ENCODE results near the gene CHCHD6.

Gene CHCHD6

DNA sequence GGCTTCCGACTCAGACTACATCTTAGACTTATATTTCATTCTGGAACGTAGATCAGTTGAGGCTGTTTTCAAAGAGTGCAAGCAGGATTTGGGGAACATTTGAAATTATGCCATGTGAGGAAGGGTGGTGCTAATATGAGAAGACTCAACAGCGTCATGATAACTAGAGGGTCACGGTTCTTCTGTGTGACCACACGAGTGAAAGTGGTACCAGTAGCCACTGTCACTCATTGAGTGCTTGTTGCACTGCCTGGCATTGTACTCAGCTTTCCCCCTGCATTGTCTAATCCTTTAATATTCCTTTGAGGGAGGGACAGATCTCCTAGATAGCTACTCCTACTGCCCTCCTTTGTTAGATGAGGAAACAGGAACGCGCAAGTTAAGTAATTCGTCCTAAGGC lies 197.6 kb downstream of the CHCHD6 start:
- H3K36me3 Mint-ChIP-seq (ENCODE audit: low read depth) = no peaks in the 10 kb centered on the region
- no peaks in the 10 kb centered on the region for H3K27me3 Mint-ChIP-seq
- intact Hi-C loops (cut with micrococcal nuclease) = no loop called here
- no peaks in the 10 kb centered on the region for H3K4me1 Mint-ChIP-seq (ENCODE audit: low read depth)
- no peak overlapping the region for H3K27ac Mint-ChIP-seq
- H3K4me3 Mint-ChIP-seq = no peak overlapping the region
- no peaks in the 10 kb centered on the region for H3K9me3 Mint-ChIP-seq

DNA sequence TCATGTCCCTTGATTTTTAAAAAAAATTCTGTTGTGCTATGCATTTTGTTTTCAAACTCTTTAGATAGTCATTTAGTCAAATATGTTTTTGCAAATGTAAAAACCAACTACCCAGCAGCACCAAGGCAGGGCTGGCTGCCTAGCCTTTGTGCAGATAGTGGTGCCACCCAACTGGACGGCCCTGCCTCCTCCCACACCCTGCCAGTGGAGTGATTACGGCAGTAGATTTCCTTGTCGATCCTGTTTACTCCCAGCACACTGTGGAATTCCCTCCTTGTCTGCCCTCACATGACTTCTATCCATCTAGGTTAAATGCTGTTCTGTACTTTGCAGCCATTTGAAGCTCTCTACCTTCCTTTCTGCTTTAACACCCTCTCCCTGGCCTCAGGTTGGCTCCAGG lies 199.5 kb downstream of the CHCHD6 start:
- no peak overlapping the region for H3K27ac Mint-ChIP-seq
- no peaks in the 10 kb centered on the region for H3K36me3 Mint-ChIP-seq (ENCODE audit: low read depth)
- H3K27me3 Mint-ChIP-seq = no peaks in the 10 kb centered on the region
- peaks cover 7% of the 10 kb centered on the region for H3K4me1 Mint-ChIP-seq (ENCODE audit: low read depth)
- intact Hi-C loops (cut with micrococcal nuclease) = no loop called here
- no peak overlapping the region for H3K4me3 Mint-ChIP-seq
- no peaks in the 10 kb centered on the region for H3K9me3 Mint-ChIP-seq

DNA sequence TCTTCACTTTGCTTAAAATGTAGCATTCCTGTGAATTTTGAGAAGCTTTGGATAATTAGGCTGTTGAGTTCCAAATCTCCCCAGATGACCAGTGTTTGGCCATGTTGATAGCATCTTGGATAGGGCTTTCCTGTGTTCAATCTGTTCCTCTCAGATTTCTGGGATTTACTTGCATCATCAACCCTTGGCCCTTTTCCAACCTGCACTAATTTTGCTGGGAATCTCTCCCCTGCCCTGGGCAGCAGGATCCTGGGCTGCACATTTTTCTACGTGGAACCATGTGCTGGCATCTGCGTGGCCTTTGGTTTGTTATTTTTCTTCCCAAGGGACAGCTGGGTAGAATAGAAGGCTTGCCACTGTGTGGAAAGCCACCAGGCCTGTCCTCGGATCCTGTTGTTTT lies 203.5 kb downstream of the CHCHD6 start:
- Mint-ChIP-seq H3K4me3 (no peak overlapping the region), H3K27ac (no peak overlapping the region), H3K9me3 (no peaks in the 10 kb centered on the region), H3K36me3 (ENCODE audit: low read depth) (peaks cover 14% of the 10 kb centered on the region), H3K27me3 (peaks cover 7% of the 10 kb centered on the region), H3K4me1 (ENCODE audit: low read depth) (peaks cover 46% of the 10 kb centered on the region)
- intact Hi-C loops (cut with micrococcal nuclease) = no loop called here

DNA sequence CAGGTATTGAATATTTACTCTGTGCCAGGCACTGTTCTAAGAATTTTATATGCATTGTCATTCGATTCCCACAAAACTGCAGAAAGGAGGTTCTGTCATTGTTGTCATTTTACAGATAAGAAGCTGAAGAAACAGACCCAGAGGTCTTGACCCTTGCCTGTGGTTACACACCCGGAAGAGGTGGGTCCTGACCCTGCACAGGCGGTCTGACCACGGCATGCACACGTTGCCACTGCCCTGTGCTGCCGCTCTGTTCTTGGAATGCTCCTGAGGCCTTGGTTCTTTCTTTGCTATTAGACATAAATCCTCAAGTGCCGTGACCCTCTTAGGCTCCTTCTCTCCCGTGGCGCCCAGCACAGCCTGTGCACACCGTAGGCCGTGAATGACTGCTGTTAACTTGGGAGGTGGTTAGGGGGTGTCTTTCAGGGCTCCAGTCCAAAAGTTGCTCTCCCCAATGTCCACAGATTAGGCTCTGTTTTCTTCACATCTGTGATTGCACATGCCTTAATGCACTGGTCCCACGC lies 204.8 kb downstream of the CHCHD6 start:
- peaks cover 14% of the 10 kb centered on the region for H3K36me3 Mint-ChIP-seq (ENCODE audit: low read depth)
- H3K27ac Mint-ChIP-seq = peak overlapping the region; percentile 72
- H3K4me3 Mint-ChIP-seq = no peak overlapping the region
- intact Hi-C loops (cut with micrococcal nuclease) = no loop called here
- H3K4me1 Mint-ChIP-seq (ENCODE audit: low read depth) = peaks cover 56% of the 10 kb centered on the region
- no peaks in the 10 kb centered on the region for H3K9me3 Mint-ChIP-seq
- H3K27me3 Mint-ChIP-seq = peaks cover 11% of the 10 kb centered on the region

DNA sequence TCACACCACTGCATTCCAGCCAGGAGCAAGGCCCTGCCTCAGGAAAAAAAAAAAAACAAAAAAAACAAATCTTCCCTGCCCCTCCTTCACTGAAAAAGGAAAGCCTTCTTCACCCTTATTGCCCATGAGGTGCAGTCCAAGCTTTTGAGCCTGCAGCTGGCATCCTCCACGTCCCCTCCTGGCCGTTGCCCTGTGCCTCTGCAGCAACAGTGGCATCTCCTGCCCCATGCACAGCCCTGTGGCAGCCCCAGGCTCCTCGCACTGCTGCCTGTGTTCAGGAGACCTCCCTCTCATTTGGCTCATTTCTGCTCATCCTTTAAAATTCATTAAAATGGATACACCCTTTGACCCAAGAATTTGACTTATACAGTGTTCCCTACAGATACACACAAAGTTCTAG lies 206.2 kb downstream of the CHCHD6 start:
- Mint-ChIP-seq H3K27me3 (peaks cover 25% of the 10 kb centered on the region), H3K9me3 (no peaks in the 10 kb centered on the region), H3K36me3 (ENCODE audit: low read depth) (peaks cover 14% of the 10 kb centered on the region), H3K27ac (peak overlapping the region; percentile 98), H3K4me1 (ENCODE audit: low read depth) (peaks cover 56% of the 10 kb centered on the region), H3K4me3 (no peak overlapping the region)
- intact Hi-C loops (cut with micrococcal nuclease) = loop anchor here (2.0 kb wide), 2 partner anchors 15 to 73 kb away; partner anchors contain the start of gene PLXNA1

DNA sequence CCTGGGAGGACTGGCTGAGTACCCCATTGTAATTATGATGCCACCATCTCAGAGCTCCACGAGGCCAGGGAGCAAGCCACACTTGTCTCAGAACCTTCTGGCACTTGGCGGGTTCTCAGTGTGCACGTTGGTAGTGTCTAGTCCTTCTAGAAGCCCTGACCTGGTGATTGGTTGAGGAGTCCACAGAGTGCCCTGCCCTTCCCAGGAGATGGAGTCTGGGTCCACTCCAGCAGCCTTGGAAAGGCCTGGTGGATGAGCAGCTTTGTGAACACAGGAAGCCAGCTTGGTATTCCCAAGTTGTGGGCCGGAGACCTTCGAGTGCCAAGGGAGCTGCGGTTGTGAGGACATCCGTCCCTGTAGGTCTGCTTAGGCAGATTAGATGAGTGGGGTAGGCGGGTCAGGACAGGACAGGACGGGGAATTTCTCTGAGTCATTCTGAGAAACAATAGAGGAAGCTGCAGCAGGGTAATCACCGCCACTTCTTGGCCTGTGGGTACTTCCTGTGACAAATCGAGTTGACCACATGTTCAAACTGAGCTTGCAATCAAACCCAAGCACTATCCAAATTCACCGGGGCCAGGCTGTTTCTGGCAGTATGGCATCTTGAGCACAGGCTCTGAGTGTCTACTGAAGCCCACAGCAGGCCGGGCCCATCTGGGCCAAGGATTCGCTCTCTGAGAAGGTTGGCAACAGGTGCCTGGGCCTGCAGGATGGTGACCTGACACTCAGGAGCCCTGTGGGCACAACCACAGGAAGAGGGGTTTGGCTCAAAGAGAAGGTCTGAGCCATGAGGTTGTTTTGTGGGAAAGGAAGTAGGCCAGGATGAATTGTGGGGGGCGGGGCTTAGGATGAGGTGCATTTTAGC lies 207.4 kb downstream of the CHCHD6 start:
- Mint-ChIP-seq H3K27ac (peak overlapping the region; percentile 98), H3K27me3 (peaks cover 37% of the 10 kb centered on the region), H3K9me3 (no peaks in the 10 kb centered on the region), H3K4me3 (peak overlapping the region; percentile 55), H3K36me3 (ENCODE audit: low read depth) (peaks cover 14% of the 10 kb centered on the region), H3K4me1 (ENCODE audit: low read depth) (peaks cover 56% of the 10 kb centered on the region)
- intact Hi-C loops (cut with micrococcal nuclease) = loop anchor here (2.0 kb wide), 3 partner anchors 13 to 71 kb away; partner anchors contain the start of gene PLXNA1

DNA sequence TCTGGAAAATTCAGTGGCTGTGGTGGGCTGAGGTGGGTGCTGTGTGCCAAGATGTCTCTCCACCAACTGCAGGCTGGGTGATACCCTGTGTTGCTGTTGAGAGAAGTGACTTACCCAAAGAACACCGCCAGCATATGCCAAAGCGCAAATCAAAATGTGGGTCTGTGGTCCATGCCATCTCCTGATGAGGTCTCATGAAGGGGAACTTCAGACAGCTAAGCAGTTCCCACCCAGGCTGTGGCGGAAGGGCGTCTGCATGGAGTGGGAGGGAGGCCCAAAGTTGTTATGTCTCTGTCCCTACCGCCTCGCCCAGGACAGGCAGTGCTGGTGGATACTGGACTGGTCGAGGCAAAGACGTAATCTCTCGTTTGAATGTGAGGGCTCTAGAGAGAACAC lies 208.0 kb downstream of the CHCHD6 start:
- H3K27ac Mint-ChIP-seq = peak overlapping the region; percentile 98
- H3K4me3 Mint-ChIP-seq = peak overlapping the region; percentile 55
- H3K27me3 Mint-ChIP-seq = peaks cover 43% of the 10 kb centered on the region
- H3K36me3 Mint-ChIP-seq (ENCODE audit: low read depth) = peaks cover 14% of the 10 kb centered on the region
- H3K4me1 Mint-ChIP-seq (ENCODE audit: low read depth) = peaks cover 56% of the 10 kb centered on the region
- H3K9me3 Mint-ChIP-seq = no peaks in the 10 kb centered on the region
- intact Hi-C loops (cut with micrococcal nuclease) = loop anchor here (2.0 kb wide), 1 partner anchor 61 kb away; no protein-coding TSS in a partner anchor

DNA sequence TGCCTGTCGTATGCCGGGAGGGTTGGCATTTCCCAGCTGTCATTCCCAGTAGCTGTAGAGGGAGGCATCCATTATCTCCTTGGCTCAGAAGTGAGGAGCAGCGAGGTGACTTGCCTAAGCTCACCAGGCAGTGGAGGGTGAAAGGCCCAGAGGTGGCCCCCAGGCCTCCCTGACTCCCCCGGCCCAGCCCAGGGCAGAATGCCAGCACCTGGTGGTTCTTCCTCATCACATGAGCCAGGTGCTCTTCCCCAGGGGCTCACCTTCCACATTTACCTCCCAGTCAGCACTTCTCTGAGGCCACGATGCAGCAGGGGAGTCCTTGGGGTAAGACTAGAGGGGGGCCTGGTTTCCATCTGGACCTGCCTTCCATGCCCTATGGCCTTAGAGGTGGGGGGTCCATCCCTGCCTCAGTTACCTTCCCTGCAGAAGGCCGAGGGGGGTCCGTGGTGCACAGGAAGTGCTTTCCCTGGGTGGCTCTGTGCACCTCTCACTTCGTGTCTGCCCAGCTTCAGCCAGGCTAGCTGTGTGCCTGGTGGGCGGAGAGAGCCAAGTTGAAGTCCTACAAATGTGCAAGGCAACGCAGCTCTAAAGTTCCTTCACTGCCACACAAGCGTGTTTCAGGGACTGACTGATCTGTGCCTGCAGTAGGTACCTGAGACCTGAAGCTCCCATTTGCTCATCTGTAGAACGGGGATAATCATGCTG lies 208.6 kb downstream of the CHCHD6 start:
- no peaks in the 10 kb centered on the region for H3K9me3 Mint-ChIP-seq
- peaks cover 49% of the 10 kb centered on the region for H3K27me3 Mint-ChIP-seq
- peaks cover 14% of the 10 kb centered on the region for H3K36me3 Mint-ChIP-seq (ENCODE audit: low read depth)
- intact Hi-C loops (cut with micrococcal nuclease) = loop anchor here (2.0 kb wide), 1 partner anchor 60 kb away; no protein-coding TSS in a partner anchor
- H3K27ac Mint-ChIP-seq = peak overlapping the region; percentile 98
- H3K4me3 Mint-ChIP-seq = no peak overlapping the region
- H3K4me1 Mint-ChIP-seq (ENCODE audit: low read depth) = peaks cover 56% of the 10 kb centered on the region

DNA sequence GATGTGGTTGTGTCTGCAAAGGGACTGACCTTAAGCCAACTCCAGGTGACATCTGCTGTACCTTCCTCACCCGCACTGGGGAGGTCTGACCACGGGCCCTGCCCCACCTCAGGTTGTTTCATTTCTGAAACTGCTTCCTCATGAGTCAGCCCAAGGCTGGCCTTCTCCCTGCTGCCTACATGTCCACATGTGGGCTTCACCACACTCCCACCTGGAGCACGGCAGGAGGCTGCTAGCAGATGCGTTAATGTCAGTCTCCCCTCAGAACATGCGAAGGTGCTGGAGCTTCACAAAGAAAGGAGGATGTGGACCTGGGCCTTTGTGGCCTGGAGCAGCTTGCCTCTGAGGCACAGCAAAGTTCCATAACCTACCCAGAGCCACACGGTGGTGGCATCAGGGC lies 209.5 kb downstream of the CHCHD6 start:
- H3K4me1 Mint-ChIP-seq (ENCODE audit: low read depth) = peaks cover 53% of the 10 kb centered on the region
- H3K4me3 Mint-ChIP-seq = peak overlapping the region; percentile 9
- peaks cover 50% of the 10 kb centered on the region for H3K27me3 Mint-ChIP-seq
- peak overlapping the region; percentile 25 for H3K27ac Mint-ChIP-seq
- intact Hi-C loops (cut with micrococcal nuclease) = loop anchor here (2.0 kb wide), 1 partner anchor 59 kb away; no protein-coding TSS in a partner anchor
- H3K9me3 Mint-ChIP-seq = no peaks in the 10 kb centered on the region
- H3K36me3 Mint-ChIP-seq (ENCODE audit: low read depth) = peaks cover 14% of the 10 kb centered on the region

DNA sequence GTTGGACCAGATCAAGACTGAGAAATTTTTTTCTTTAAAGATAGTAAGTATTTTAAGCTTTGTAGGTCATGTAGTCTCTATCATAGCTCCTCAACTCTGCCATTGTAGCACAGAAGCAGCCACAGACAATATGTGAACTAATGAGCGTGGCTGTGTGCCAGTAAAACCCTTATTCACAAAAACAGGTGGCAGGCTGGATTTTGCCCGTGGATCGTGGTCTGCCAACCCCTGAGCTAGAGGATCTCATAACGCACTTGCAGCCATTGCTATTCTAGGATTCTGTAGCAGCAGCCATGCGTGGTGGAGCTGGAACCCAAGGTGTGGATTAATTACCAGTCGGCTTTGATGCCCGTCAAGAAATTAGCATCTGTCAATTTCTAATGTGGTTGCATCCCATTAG lies 210.2 kb downstream of the CHCHD6 start:
- H3K36me3 Mint-ChIP-seq (ENCODE audit: low read depth) = peaks cover 12% of the 10 kb centered on the region
- peaks cover 48% of the 10 kb centered on the region for H3K4me1 Mint-ChIP-seq (ENCODE audit: low read depth)
- H3K27me3 Mint-ChIP-seq = peaks cover 51% of the 10 kb centered on the region
- H3K4me3 Mint-ChIP-seq = no peak overlapping the region
- no peak overlapping the region for H3K27ac Mint-ChIP-seq
- intact Hi-C loops (cut with micrococcal nuclease) = no loop called here
- H3K9me3 Mint-ChIP-seq = no peaks in the 10 kb centered on the region

DNA sequence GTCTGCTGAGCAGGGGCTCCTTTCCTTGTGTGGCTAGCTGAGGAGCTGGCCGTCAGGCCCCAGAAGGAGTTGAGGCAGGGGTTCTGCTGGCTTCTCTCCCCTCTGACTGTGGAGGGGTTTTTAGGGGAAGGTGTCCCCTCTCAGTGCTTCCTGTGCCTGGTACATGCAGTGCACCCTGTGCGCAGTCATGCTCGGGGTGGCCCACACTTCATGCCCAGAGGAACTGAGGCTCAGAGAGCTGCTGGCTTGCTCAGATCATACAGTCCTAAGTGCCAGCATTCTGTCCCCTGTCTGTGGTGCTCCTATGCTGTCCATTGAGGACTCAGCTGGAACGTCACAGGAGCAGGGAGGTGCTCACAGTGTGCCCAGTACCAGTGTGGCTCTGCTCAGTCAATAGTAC lies 211.0 kb downstream of the CHCHD6 start:
- Mint-ChIP-seq H3K27ac (peak overlapping the region; percentile 42), H3K36me3 (ENCODE audit: low read depth) (peaks cover 10% of the 10 kb centered on the region), H3K27me3 (peaks cover 57% of the 10 kb centered on the region), H3K4me1 (ENCODE audit: low read depth) (peaks cover 46% of the 10 kb centered on the region), H3K9me3 (no peaks in the 10 kb centered on the region), H3K4me3 (no peak overlapping the region)
- intact Hi-C loops (cut with micrococcal nuclease) = no loop called here

DNA sequence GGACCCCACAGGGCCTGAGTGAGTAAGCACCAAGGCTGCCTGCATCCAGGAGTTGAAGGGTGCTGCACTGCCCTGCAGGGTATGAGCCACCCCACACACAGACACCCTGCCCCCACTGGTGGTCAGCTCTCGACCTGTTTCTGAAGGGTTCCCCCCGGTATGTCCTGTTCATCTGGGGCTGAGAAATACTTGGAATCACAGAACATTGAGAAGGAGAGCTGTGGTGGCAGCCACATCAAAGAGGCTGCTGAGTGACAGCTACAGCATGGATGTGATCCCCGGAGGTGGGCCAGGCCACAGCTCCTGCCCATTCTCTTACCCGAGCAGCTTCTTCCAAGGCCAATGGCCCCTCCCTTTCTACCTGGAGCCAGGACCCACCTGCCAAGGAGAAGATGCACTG lies 212.5 kb downstream of the CHCHD6 start:
- Mint-ChIP-seq H3K4me1 (ENCODE audit: low read depth) (peaks cover 31% of the 10 kb centered on the region), H3K9me3 (no peaks in the 10 kb centered on the region), H3K27ac (no peak overlapping the region), H3K27me3 (peaks cover 65% of the 10 kb centered on the region), H3K36me3 (ENCODE audit: low read depth) (peaks cover 6% of the 10 kb centered on the region), H3K4me3 (no peak overlapping the region)
- intact Hi-C loops (cut with micrococcal nuclease) = no loop called here

DNA sequence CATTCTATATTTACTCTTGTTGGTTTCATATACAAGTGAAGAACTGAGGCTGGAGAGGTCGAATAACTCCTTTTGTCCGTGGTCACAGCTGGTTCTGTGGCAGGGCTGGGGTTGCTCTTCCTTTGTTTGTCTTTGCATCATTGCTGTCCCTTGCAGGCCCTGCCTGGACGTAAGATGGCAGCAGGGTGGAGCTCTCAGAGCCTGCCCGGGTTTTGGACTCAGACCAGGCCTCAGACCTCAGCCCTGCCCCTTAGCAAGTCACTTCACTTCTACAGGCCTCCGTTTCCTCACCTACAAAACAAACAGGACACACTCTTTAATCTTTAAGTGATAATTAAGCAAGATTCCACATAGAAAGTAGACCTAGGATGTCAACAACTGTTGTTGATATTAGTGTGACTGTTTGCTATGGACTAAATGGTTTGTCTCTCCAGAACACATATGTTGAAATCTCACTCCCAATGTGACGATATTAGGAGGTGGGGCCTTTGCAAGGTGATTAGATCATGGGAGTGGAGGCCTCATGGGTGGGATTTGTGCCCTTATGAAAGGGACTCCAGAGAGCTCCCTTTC lies 213.3 kb downstream of the CHCHD6 start:
- no peak overlapping the region for H3K4me3 Mint-ChIP-seq

More for the DNA sequence above, 213.3 kb downstream of the CHCHD6 start:
- H3K27ac Mint-ChIP-seq = peak overlapping the region; percentile 66
- H3K36me3 Mint-ChIP-seq (ENCODE audit: low read depth) = peaks cover 6% of the 10 kb centered on the region
- peaks cover 24% of the 10 kb centered on the region for H3K4me1 Mint-ChIP-seq (ENCODE audit: low read depth)
- intact Hi-C loops (cut with micrococcal nuclease) = no loop called here
- H3K9me3 Mint-ChIP-seq = no peaks in the 10 kb centered on the region
- peaks cover 70% of the 10 kb centered on the region for H3K27me3 Mint-ChIP-seq

Data from dendritic cell treated with granulocyte-macrophage colony-stimulating factor and Interleukin-4, amounts not matched to agents 40 ng/mL and 50 ng/mL, for 4 days (primary cell).